Measurements from ENCODE around the gene NCDN. TPM values are rescaled to one million over a fixed set of nuclear protein-coding genes. Genes with fewer than 3 reads are reported as not detected.

The NCDN gene
- total and polyA plus RNA-seq, 2 of the 8 experiments (the other 6 are each of a cell fraction or from before 2014, with no cell fraction given): 26.2 to 35.4 TPM

- no peak for TF ChIP-seq EZH2 (IDR thresholded peaks at IDR 0.05; ENCODE audit: low read depth, low read length, severe bottlenecking)
- no peak for TF ChIP-seq YY1 (IDR thresholded peaks at IDR 0.05; ENCODE audit: low read depth, low read length)
- no peak for TF ChIP-seq ATF3 (IDR thresholded peaks at IDR 0.05; ENCODE audit: insufficient read depth, low read depth, low read length)
- TF ChIP-seq SIN3A (conservative IDR thresholded peaks at IDR 0.05 in 1 of 2, IDR thresholded peaks at IDR 0.05 in 1 of 2; ENCODE audit: low read depth in 1 of 2, low read length in 2 of 2): no peak
- TF ChIP-seq POLR2AphosphoS5 (IDR thresholded peaks at IDR 0.05; ENCODE audit: low read depth, low read length): no peak
- no peak for TF ChIP-seq JUN (IDR thresholded peaks at IDR 0.05; ENCODE audit: low read depth, low read length)
- TF ChIP-seq CEBPB (IDR thresholded peaks at IDR 0.05; ENCODE audit: low read depth, low read length): no peak
These were observed 11.0 kb upstream of the NCDN start (continued) for GRCh38 chr1:35546614-35547013.

All from H1 (cell line).